CD4-positive, alpha-beta T cell treated with Interleukin-2 at 100 ng/mL for 4 hours (primary cell): Measurements from ENCODE around the gene SMIM24.

Source experiments
- DNase-seq: peaks from one replicate; pipeline ENCODE4 v3.0.0-alpha.2; 2020; ENCODE audit warnings: low spot score

SMIM24 gene

GRCh38 chr19:3497757-3498520 lies 17.6 kb upstream of the SMIM24 start:
- no peak for DNase-seq

GRCh38 chr19:3496392-3497273 lies 16.3 kb upstream of the SMIM24 start:
- DNase-seq, result no peak

- DNase-seq, result peak; percentile 71
Measured at GRCh38 chr19:3494559-3494958, 14.2 kb upstream of the SMIM24 start.

GRCh38 chr19:3494051-3494450 lies 13.7 kb upstream of the SMIM24 start:
- no peak for DNase-seq

GRCh38 chr19:3493651-3494050 lies 13.3 kb upstream of the SMIM24 start:
- DNase-seq, result no peak

DNA sequence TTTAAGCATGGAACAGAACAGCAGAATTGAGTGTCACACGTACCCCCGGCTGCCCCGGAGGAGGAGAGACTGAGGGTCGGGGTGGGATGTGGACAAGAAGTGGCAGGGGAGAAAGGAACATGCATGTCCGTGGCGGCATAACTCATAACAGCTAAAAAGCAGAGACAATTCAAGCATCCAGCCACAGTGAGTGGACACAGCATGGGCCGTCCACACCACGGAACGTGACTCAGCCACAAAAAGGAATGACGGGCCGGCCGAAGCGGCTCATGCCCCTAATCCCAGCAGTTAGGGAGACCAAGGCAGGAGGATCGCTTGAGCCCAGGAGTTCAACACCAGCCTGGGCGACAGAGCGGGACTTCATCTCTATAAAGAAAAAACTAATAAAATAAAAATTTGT lies 12.6 kb upstream of the SMIM24 start:
- DNase-seq, result no peak

DNA sequence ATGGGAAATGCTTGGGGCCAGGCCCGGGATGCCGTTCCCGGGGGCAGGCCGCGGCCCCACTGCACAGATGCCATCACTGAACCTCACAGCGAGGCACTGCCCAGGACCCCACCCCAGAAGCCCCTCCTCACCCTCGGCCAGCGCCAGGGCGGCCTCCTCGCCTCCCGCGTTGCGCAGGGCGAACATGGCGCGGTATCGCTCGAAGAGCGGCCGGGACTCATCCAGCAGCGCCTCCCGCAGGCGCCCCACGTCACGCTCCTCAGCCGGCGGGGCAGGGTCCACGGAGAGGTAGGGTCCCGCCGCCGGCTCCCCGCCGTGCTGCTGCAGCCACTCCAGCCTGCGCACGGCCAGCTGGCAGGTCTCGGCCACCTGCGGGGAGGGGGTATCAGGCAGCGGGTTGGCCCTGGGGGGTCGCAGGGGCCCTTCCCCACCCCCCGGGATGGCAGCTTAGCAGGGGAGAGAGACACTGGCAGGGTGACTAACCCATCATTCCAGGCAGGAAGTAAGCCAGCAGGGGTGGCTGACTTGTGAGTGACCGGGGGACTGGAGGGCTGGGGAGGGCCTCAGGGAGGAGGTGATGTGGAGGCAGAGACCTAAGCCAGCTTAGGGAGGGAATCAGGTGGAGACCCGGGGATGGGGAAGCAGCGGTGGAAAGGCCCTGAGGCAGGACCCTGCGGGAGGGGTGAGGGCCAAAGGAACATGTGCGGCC lies 12.0 kb upstream of the SMIM24 start:
- DNase-seq, result no peak

GRCh38 chr19:3491396-3492119 lies 11.2 kb upstream of the SMIM24 start:
- no peak for DNase-seq

- DNase-seq, result no peak
Measured at GRCh38 chr19:3483226-3483628, 2.9 kb upstream of the SMIM24 start, which contains the start of gene SMIM44. Gene SMIM44 (minus strand): TSS chr19:3483441. CDS start chr19:3483403, 38 bp downstream.

DNA sequence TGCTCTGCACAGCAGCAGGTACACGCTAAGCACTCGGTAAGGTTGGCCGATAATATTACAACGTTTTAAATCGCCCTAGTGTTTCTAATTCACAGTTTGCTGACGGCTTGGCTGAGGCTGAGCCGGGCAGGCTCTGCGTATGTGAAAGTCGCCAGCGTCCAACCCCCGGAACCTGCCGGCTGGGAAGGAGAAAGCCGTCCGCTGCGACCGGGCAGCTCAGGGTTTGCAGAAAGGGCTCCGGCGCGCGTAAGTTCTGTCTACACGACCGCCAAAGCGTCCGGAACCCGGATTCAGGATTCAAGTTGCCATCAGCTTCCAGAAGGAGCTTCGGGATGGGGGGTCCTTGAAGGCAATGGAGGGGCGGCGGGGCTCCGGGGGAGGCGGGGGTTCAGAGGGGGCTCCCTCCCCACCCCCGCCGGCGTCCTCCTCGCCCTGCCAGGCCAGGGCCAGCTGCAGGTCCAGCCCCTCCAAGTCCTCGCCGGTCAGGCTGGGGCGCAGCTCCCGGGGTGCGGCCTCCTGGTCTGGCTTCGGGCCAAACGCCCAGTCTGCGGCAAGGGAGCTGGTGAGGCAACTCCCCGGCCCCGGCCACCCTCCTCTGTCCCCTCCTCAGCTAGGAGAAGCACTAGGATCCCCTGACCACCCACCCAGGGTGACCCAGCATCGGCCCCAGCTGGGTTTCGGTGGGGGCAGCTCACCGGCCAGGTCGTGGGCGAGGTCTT lies 2.3 kb upstream of the SMIM24 start:
- DNase-seq, result no peak

DNA sequence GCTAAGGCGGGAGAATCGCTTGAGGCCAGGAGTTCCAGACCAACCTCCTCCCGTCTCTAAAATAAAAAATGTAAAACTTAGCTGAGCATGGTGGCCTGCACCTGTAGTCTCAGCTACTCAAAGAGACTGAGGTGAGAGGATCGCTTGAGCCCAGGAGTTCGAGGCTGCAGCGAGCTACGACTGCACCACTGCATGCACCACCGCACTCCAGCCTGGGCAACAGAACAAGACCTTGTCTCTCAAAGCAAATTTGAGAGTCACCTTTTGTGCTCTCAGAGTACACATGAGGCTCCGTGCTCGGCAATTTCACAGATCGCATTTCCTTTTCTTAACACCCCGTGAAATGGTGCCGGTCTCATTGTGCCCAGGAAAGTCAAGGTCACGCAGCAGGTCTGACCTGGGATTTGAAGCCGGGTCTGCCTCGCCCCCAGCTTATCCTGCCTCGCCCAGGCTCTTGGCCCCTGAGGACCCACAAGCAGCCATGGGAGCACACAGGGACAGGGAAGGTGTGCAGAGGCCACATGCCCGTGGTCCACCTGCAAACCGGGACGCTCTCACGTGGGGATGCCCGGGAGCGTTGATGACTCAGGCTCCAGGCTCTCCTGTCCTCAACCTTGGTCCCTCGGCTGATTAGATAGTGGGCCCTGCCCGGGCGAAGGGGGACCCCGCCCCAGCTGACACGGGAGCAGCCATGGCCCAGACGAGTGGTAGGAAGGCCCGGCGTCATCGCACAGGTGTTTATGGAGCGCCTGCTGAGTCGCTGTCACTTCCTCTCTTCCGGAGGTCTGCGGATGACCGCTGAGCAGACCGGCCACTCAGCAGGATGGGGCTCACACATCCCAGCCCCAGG lies 1.1 kb upstream of the SMIM24 start:
- DNase-seq, result no peak

- DNase-seq, result no peak
Measured at GRCh38 chr19:3479834-3480215, 500 bp downstream of the SMIM24 start.

- peak; percentile 50 for DNase-seq
Measured at GRCh38 chr19:3479177-3479833, 1.0 kb downstream of the SMIM24 start.

DNA sequence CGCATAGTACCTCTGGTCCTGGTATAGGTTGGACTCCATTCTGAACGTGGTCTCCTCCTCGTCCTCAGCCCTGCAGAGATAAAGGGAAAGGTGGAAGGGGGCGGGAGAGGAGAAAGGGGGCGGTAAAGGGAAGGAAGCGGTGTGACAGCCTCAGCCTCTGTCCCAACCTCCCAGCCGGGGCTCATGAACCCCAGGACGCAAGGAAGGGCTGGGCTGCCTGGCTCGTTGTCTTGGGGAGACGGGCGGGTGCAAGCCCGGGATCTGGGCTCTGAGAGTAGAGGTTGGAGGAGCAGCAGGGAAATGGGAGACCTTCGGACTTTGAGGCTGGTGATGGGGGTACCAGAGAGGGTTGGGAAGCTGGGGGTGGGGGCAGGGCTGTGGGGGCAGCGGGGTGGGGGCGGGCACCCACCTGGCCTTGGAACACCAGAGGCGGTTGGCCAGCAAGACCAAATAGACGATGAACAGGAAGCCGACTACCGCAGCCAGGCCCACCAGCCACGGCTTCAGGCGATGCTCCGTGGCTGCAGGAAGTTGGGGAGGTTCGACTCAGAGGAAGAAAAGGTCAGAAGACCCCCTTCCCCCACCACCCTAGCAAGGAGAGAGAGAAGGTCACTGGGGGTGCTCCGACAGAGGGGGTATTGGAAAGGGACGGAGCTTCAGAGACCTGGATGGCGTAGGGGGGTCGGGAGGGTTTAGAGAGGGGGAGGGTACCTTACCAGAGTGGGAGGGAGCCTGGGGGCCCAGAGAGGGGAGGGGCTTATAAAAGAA lies 1.7 kb downstream of the SMIM24 start:
- DNase-seq, result no peak

- DNase-seq, result no peak
Measured at GRCh38 chr19:3477951-3478350, 2.4 kb downstream of the SMIM24 start.

- DNase-seq, result no peak
Measured at GRCh38 chr19:3477506-3477905, 2.8 kb downstream of the SMIM24 start.

- no peak for DNase-seq
Measured at GRCh38 chr19:3476830-3477229, 3.5 kb downstream of the SMIM24 start.

DNA sequence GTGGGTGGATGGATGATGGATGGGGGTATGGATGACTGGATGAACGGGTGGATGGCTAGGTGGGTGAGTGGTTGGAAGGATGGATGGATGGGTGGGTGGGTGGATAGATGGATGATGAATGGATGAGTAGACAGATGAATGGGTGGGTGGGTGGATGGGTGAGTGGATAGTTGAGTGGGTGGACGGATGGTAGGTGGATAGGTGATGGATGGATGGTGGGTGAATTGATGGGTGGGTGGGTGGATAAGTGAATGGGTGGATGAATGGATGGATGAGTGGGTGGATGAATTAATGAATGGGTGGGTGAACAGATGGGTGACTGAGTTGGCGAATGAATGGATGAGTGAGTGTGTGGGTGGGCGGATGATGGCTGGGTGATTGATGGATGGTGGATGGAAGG lies 4.9 kb downstream of the SMIM24 start:
- DNase-seq, result no peak

DNA sequence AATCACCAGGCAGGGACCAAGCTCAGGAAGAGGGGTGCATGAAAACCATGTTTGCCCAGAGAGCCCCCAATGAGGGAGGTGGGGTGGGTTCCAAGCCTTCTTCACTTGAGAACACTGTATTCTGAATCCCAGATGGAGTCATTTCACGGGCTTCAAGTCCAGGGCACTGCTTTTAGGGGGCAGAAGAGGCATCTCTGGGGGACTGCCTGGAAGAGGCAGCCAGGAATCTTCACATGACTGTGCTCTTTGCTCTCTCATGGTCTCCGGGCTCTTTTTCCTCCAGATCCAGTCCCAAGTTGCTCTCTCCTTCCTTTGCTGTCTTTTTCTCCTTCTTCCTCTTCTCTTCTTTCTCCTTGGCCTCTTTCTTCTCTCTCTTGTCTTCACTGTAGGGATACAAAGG lies 5.7 kb downstream of the SMIM24 start:
- no peak for DNase-seq
